HepG2 (cell line): ENCODE data around the gene RNU2-63P. TPM values are rescaled to one million over a fixed set of nuclear protein-coding genes. Genes with fewer than 3 reads are reported as not detected.
"Not testable (repeated sequence)": the region's sequence is repeated elsewhere in the genome, so short reads cannot be mapped to it uniquely, and the experiment has no call there.

Experiments
- ATAC-seq: fragments of 200-7000 bp; cut with Tn5 transposase; 3 replicates; pipeline ENCODE4 v1.9.1; 2020; ENCODE audit warnings: mild to moderate bottlenecking, moderate library complexity
- BruUV-seq: library from RNA; stranded (reverse); fragments of 400-500 nt; replicated peaks from 2 replicates; lab custom pipeline; 2021; lab: Mats Ljungman, UMichigan
- CTCF ChIA-PET: fragments of 300-600 bp; formaldehyde crosslinking; extraction: SDS; loops from one replicate; lab custom pipeline; 2021; ENCODE audit warnings: low total read pairs, inconsistent platforms, low intra/inter-chr PET ratio; lab: Yijun Ruan, JAX
- POLR2A ChIA-PET: fragments of 350-600 bp; sonication (Branson Sonifier 250); formaldehyde crosslinking; loops from one replicate; lab custom pipeline; 2020; ENCODE audit warnings: antibody characterized with exemption, inconsistent platforms; lab: Yijun Ruan, JAX
- DNase-seq: peaks from one replicate; pipeline ENCODE4 v3.0.0-alpha.2; 2015; ENCODE audit warnings: low spot score
- FAIRE-seq: peaks from 3 replicates; lab custom pipeline; 2011; peaks lifted over from hg19 to GRCh38; lab: Jason Lieb, UNC
- H2AFZ ChIP-seq: one replicate; pipeline ENCODE4 v1.6.1; 2011; ENCODE audit warnings: low read length, inconsistent platforms
- H3K27ac ChIP-seq: fragments of 300-600 bp; 3 replicates; pipeline ENCODE4 v1.8.0; 2011; ENCODE audit warnings: mixed run types, mild to moderate bottlenecking, mixed read lengths, low read length, inconsistent platforms; ENCODE audit not compliant: insufficient read depth; ENCODE audit errors: extremely low read length
- H3K27me3 ChIP-seq, 2 experiments: fragments of 200-600 bp in 1 of 2; 2 replicates in 1 of 2; 3 replicates in 1 of 2; pipeline versions ENCODE4 v1.6.0 to v1.8.0; 2011; ENCODE audit warnings: low read length in 2 of 2, mild to moderate bottlenecking in 2 of 2, moderate library complexity in 2 of 2, inconsistent platforms in 1 of 2; ENCODE audit not compliant: insufficient read depth in 2 of 2, control insufficient read depth in 1 of 2
- H3K36me3 ChIP-seq, 2 experiments: fragments of 200-600 bp in 1 of 2; replicated peaks in 1 of 2; 2 replicates in 1 of 2; 3 replicates in 1 of 2; pipeline versions ENCODE4 v1.5.1 to v1.8.0; 2011; ENCODE audit warnings: low read length in 2 of 2, inconsistent platforms in 1 of 2; ENCODE audit not compliant: insufficient read depth in 2 of 2, control insufficient read depth in 1 of 2
- H3K4me1 ChIP-seq: 2 replicates; pipeline ENCODE4 v1.5.1; 2012; ENCODE audit warnings: low read length, inconsistent platforms; ENCODE audit not compliant: insufficient read depth
- H3K4me2 ChIP-seq: 2 replicates; pipeline ENCODE4 v1.6.0; 2011; ENCODE audit warnings: low read depth, low read length, inconsistent platforms
- H3K4me3 ChIP-seq, 3 experiments: fragments of 200-600 bp in 1 of 3; sonication (generic), shearing (Covaris generic) in 1 of 3; replicated peaks in 1 of 3; 2 replicates each; pipeline ENCODE4 v1.5.1; 2011 to 2016; ENCODE audit warnings: low read length in 3 of 3, inconsistent platforms in 2 of 3, low read depth in 2 of 3, mild to moderate bottlenecking in 2 of 3, control low read depth in 1 of 3, mixed read lengths in 1 of 3; ENCODE audit not compliant: insufficient read depth in 1 of 3
- H3K79me2 ChIP-seq: one replicate; pipeline ENCODE4 v1.6.1; 2011; ENCODE audit warnings: low read length, inconsistent platforms; ENCODE audit not compliant: insufficient read depth
- H3K9ac ChIP-seq: 2 replicates; pipeline ENCODE4 v1.6.0; 2011; ENCODE audit warnings: mild to moderate bottlenecking, low read depth, low read length, inconsistent platforms; ENCODE audit not compliant: insufficient read depth
- H3K9me3 ChIP-seq: 2 replicates; pipeline ENCODE4 v1.5.1; 2012; ENCODE audit warnings: mild to moderate bottlenecking, low read length
- H4K20me1 ChIP-seq: 2 replicates; pipeline ENCODE4 v1.6.0; 2011; ENCODE audit warnings: inconsistent platforms, mild to moderate bottlenecking, low read length, moderate library complexity; ENCODE audit not compliant: insufficient read depth
- HMG20A ChIP-seq: IDR thresholded peaks from 2 replicates; pipeline ENCODE4 v1.6.1; 2016; ENCODE audit warnings: borderline replicate concordance
- MTF1 ChIP-seq: sonication (generic); formaldehyde crosslinking; IDR thresholded peaks from 2 replicates; pipeline ENCODE4 v1.5.0; 2020; ENCODE audit warnings: missing genetic modification reagents
- POLR2AphosphoS5 ChIP-seq: IDR thresholded peaks from 2 replicates; pipeline ENCODE4 v1.6.1; 2012; ENCODE audit warnings: low read depth, low read length
- ZNF672 ChIP-seq: sonication (generic); formaldehyde crosslinking; IDR thresholded peaks from 2 replicates; pipeline ENCODE4 v1.8.1; 2022; ENCODE audit warnings: missing genetic modification reagents
- WGBS: methylation state at CpG from one replicate; pipeline ENCODE4 v1.1.6; 2017; ENCODE audit warnings: low lambda C conversion rate; 5-methylcytosine and 5-hydroxymethylcytosine counted together
- in situ Hi-C: cut with HindIII; loops from 2 replicates; pipeline ENCODE4 v1.10.0; 2017; ENCODE audit warnings: low pct_unique_long_range_greater_than_20kb; ENCODE audit not compliant: extremely low pct_ligation_motif_present
- intact Hi-C: fragments of 100-400 bp; cut with micrococcal nuclease; formaldehyde crosslinking; loops from one replicate; pipeline ENCODE4 v1.10.0; 2022; ENCODE audit not compliant: unreplicated experiment
- polyA plus RNA-seq, 8 experiments: library from polyadenylated mRNA; depleted of rRNA in 3 of 8; stranded (reverse) in 7 of 8; unstranded in 1 of 8; fragments of >200 nt; fragmentation: Illumina TruSeq in 4 of 8; extraction: Trizol in 4 of 8; gene quantifications; 2 replicates each; pipeline versions ENCODE4 v1.2.1 to v1.2.3, GENCODE V29; 2011 to 2016; ENCODE audit warnings: low read depth in 4 of 8, missing spikeins in 1 of 8, mixed read lengths in 1 of 8; ENCODE audit not compliant: insufficient read depth in 1 of 8
- total RNA-seq, 5 experiments: library from RNA; depleted of rRNA; stranded (reverse); fragments of >200 nt; fragmentation: Illumina TruSeq; extraction: Trizol; gene quantifications; 2 replicates each; pipeline ENCODE4 v1.2.3, GENCODE V29; 2016; ENCODE audit warnings: low read depth in 1 of 5
- TF ChIP-seq, protein P1 (sequence below): sonication (generic); formaldehyde crosslinking; IDR thresholded peaks from 2 replicates; pipeline ENCODE4 v1.5.0; 2020; ENCODE audit warnings: mild to moderate bottlenecking, missing genetic modification reagents
- TF ChIP-seq, protein P2 (sequence below): sonication (generic); formaldehyde crosslinking; IDR thresholded peaks from 2 replicates; pipeline ENCODE4 v1.8.0; 2022; ENCODE audit warnings: mild to moderate bottlenecking, missing genetic modification reagents, borderline replicate concordance

The RNU2-63P gene
- total and polyA plus RNA-seq, 2 of the 13 experiments (the other 11 are each of a cell fraction or from before 2014, with no cell fraction given), result 6.8 TPM; not detected in 1

GRCh38 chr2:88000474-88000873, 15.9 kb downstream of the RNU2-63P start:
- H3K9ac ChIP-seq, FAIRE-seq, CTCF ChIA-PET, H4K20me1 ChIP-seq, H3K27ac ChIP-seq, DNase-seq, H3K4me2 ChIP-seq, H3K4me1 ChIP-seq, H3K79me2 ChIP-seq, H3K36me3 ChIP-seq, ATAC-seq, in situ Hi-C loops, H2AFZ ChIP-seq, POLR2A ChIA-PET, BruUV-seq, intact Hi-C loops, H3K9me3 ChIP-seq, H3K27me3 ChIP-seq, H3K4me3 ChIP-seq: not testable (repeated sequence)
- WGBS, result 26% methylated on average over 3 of the region's 3 CpGs
- TF ChIP-seq, protein P1, sequence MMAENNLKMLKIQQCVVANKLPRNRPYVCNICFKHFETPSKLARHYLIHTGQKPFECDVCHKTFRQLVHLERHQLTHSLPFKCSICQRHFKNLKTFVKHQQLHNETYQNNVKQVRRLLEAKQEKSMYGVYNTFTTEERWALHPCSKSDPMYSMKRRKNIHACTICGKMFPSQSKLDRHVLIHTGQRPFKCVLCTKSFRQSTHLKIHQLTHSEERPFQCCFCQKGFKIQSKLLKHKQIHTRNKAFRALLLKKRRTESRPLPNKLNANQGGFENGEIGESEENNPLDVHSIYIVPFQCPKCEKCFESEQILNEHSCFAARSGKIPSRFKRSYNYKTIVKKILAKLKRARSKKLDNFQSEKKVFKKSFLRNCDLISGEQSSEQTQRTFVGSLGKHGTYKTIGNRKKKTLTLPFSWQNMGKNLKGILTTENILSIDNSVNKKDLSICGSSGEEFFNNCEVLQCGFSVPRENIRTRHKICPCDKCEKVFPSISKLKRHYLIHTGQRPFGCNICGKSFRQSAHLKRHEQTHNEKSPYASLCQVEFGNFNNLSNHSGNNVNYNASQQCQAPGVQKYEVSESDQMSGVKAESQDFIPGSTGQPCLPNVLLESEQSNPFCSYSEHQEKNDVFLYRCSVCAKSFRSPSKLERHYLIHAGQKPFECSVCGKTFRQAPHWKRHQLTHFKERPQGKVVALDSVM (CRISPR knock-in tag), result peak; percentile 64; the same call in 1 of the 2 replicates

DNA sequence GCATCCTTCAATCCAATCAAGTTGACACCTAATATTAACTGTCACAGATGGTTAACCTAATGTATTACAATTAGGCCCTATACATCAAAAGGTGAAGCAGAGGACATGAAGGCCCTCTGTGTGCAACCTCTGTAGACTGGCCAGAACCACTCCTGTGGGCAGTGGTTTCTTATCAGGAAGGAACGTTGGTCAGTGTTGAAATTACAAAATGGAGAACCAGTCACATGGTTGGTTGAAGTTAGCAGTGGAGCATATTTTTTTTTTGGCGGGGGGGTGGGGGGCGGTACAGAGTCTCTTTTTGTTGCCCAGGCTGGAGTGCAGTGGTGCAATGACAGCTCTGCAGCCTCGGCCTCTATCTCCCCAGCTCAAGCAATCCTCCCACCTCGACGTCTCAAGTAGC, 19.8 kb downstream of the RNU2-63P start:
- Histone ChIP-seq H2AFZ (no peak overlapping the region), H3K9me3 (no peaks in the 10 kb centered on the region), H3K79me2 (no peaks in the 10 kb centered on the region), H3K27ac (no peak overlapping the region), H3K4me1 (no peaks in the 10 kb centered on the region), H3K9ac (no peak overlapping the region), H3K36me3 (no peaks in the 10 kb centered on the region), H3K27me3 (peaks cover 0 to 1% of the 10 kb centered on the region in 2 experiments; a peak in 1 of 5 replicates), H3K4me3 (no peak overlapping the region), H3K4me2 (no peak overlapping the region), H4K20me1 (no peaks in the 10 kb centered on the region)
- WGBS, result 46% methylated on average over 6 of the region's 6 CpGs
- POLR2A ChIA-PET, result no interaction called here
- TF ChIP-seq HMG20A (CRISPR knock-in tag), result no peak
- TF ChIP-seq, protein P2, sequence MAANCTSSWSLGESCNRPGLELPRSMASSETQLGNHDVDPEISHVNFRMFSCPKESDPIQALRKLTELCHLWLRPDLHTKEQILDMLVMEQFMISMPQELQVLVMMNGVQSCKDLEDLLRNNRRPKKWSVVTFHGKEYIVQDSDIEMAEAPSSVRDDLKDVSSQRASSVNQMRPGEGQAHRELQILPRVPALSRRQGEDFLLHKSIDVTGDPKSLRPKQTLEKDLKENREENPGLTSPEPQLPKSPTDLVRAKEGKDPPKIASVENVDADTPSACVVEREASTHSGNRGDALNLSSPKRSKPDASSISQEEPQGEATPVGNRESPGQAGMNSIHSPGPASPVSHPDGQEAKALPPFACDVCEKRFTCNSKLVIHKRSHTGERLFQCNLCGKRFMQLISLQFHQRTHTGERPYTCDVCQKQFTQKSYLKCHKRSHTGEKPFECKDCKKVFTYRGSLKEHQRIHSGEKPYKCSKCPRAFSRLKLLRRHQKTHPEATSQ (CRISPR knock-in tag), result no peak
- TF ChIP-seq MTF1, result no peak
- no peak for TF ChIP-seq ZNF672 (CRISPR knock-in tag)
- no peak for TF ChIP-seq POLR2AphosphoS5
- FAIRE-seq (no peak), ATAC-seq (no peak), DNase-seq (no peak)
- in situ Hi-C loops (no loop called here), intact Hi-C loops (no loop called here)
- CTCF ChIA-PET, result no interaction called here
- BruUV-seq, result no TSS peak
